ENCODE measurements around the gene GPHA2.

Gene GPHA2

DNA sequence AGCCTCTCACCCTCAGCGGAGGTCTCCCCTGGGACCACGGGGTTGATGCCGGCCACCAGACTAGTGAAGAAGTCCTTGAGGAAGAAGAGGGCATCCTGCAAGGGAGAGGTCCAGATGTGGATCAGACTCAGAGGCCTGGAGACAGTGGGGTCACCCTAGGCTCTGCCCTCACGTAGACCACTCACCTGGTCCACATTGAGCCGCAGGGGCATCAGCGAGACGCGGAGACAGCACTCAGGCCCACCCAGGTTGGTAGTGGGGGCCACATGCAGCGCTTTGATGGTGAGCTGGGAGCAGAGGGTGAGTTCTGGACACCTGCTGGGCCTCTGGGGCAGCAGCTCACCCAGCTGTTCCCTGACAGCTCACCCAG lies 37.6 kb downstream of the GPHA2 start:
- TF ChIP-seq, protein P1, sequence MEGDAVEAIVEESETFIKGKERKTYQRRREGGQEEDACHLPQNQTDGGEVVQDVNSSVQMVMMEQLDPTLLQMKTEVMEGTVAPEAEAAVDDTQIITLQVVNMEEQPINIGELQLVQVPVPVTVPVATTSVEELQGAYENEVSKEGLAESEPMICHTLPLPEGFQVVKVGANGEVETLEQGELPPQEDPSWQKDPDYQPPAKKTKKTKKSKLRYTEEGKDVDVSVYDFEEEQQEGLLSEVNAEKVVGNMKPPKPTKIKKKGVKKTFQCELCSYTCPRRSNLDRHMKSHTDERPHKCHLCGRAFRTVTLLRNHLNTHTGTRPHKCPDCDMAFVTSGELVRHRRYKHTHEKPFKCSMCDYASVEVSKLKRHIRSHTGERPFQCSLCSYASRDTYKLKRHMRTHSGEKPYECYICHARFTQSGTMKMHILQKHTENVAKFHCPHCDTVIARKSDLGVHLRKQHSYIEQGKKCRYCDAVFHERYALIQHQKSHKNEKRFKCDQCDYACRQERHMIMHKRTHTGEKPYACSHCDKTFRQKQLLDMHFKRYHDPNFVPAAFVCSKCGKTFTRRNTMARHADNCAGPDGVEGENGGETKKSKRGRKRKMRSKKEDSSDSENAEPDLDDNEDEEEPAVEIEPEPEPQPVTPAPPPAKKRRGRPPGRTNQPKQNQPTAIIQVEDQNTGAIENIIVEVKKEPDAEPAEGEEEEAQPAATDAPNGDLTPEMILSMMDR (IDR thresholded peaks at IDR 0.05; ENCODE audit: insufficient read depth, low read depth, low read length, missing control alignments), result no peak
- no peak overlapping the region for H3K4me3 ChIP-seq (ENCODE audit: low read depth, low read length)
- no peak for DNase-seq (ENCODE audit: low read depth)

DNA sequence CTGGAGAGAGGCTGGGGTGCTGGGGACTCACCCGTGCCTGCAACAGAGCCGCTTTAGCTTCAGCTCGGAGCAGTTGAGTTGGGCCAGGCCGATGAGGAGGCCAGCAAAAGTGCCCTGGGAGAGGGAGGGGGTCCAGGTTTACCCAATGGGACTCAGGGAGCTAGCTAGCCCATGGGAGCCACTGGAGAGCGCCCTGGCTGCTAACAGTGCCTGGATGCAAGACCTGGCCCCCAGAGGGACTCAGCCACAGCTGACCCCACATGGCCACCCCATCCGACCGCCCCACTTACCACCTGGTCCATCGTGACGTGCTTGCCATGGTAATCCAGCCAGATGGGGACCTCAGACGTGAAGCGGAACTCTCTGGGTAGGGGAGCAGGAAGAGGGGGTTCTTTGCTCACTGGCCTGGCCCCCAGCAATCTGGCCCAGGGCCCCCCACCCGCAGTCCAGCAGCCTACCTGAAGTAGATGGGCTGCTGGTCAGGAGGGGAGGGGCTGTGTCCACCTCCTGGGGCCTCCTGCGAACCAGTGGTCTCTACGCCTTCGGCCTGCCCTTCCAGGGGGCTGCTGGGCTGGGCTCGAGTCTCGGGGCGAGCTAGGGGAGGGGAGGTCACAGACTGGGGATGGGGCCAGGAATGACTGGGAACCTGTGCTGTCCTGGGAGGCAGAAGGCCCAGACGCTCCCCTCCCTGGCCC lies 38.2 kb downstream of the GPHA2 start:
- no peak for DNase-seq (ENCODE audit: low read depth)
- H3K4me3 ChIP-seq (ENCODE audit: low read depth, low read length), result no peak overlapping the region
- TF ChIP-seq, protein P1 (IDR thresholded peaks at IDR 0.05; ENCODE audit: insufficient read depth, low read depth, low read length, missing control alignments), result no peak

GRCh38 chr11:64896448-64897022 lies 39.2 kb downstream of the GPHA2 start:
- TF ChIP-seq, protein P1 (IDR thresholded peaks at IDR 0.05; ENCODE audit: insufficient read depth, low read depth, low read length, missing control alignments), result no peak
- DNase-seq (ENCODE audit: low read depth), result no peak
- no peak overlapping the region for H3K4me3 ChIP-seq (ENCODE audit: low read depth, low read length)

GRCh38 chr11:64894812-64895452 lies 40.8 kb downstream of the GPHA2 start:
- no peak for DNase-seq (ENCODE audit: low read depth)
- TF ChIP-seq, protein P1 (IDR thresholded peaks at IDR 0.05; ENCODE audit: insufficient read depth, low read depth, low read length, missing control alignments), result no peak

DNA sequence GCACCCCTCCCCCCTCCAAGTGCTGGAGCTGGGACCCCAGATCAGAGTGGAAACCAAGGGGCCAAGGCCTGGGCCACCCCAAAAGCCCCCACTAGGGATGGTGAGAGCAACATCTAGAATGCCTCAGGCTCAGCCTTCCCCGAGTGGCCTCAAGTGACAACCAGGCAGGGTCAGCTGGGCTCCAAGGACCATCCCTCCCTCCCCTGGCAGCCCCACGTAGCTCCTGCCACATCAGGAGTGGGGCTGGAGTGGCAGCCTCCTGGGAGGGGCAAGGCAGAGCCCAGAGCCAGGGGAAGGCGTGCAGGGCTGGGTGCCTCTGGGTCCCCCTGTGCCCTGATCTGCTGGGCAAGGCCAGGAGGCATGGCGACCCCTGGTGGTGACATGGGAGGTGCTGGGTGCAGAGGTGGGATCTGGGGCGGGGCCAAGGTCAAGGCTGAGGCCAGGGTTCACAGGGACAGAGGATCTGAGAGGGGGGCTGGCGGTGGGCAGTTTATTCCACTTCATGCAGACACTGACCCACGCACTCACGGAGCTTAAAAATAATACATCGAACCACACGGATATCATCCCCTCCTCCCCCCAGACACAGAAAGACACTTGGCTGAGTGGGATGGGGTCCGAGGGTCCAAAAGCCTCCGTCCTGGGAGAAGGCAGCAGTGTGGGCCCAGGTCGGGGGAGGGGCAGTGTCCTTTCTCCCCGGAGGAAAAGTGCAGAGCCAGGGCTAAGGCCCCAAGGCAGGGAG lies 41.5 kb downstream of the GPHA2 start:
- DNase-seq (ENCODE audit: low read depth), result peak; percentile 91
- H3K4me3 ChIP-seq (ENCODE audit: low read depth, low read length), result no peak overlapping the region
- TF ChIP-seq, protein P1 (IDR thresholded peaks at IDR 0.05; ENCODE audit: insufficient read depth, low read depth, low read length, missing control alignments), result peak; percentile 99

More at GRCh38 chr11:64894812-64895452, 40.8 kb downstream of the GPHA2 start:
- H3K4me3 ChIP-seq (ENCODE audit: low read depth, low read length), result no peak overlapping the region

GRCh38 chr11:64893194-64894069 lies 42.3 kb downstream of the GPHA2 start:
- H3K4me3 ChIP-seq (ENCODE audit: low read depth, low read length), result no peak overlapping the region
- TF ChIP-seq, protein P1 (IDR thresholded peaks at IDR 0.05; ENCODE audit: insufficient read depth, low read depth, low read length, missing control alignments), result no peak
- no peak for DNase-seq (ENCODE audit: low read depth)

All from GM12865 (cell line).